Cerebellar cortex (tissue), 1 donor: Measurements from ENCODE around the gene NGEF.

ENCODE experiments used
- DNase-seq: peaks from one replicate; pipeline ENCODE4 v3.0.0-alpha.2; 2015; ENCODE audit warnings: low spot score

Gene NGEF

GRCh38 chr2:233044974-233045605 lies 32.0 kb upstream of the NGEF start:
- no peak for DNase-seq

- no peak for DNase-seq
Measured at GRCh38 chr2:233042549-233042948, 29.5 kb upstream of the NGEF start.

DNA sequence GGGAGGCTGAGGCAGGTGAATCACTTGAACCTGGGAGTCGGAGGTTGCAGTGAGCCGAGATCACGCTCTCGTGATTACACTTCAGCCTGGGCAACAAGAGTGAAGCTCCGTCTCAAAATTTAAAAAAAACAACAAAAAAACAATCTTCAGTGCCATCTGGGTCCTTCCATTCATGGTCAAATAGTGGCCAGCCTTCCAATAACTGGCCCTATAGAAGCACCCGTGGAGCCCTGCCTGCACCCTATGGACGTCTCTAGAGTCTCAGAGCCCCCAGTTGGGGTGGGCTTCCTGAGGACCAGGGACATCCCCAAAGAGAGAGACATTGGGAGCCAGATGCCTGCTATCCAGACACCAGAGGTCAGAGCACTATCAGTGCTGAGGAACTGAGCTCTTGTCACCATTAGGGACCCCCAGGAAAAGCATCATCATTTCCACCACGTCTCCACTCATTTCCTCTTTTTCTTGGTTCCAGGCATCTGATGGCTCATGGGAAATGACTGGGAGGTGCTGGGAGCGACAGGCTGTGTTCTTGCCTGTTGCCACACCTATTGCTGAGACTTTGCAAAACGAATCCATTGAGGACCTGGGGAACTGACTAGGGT lies 28.8 kb upstream of the NGEF start:
- no peak for DNase-seq

GRCh38 chr2:233040571-233040970 lies 27.5 kb upstream of the NGEF start:
- no peak for DNase-seq

GRCh38 chr2:233039846-233040530 lies 26.9 kb upstream of the NGEF start:
- no peak for DNase-seq

- no peak for DNase-seq
Measured at GRCh38 chr2:233039212-233039845, 26.3 kb upstream of the NGEF start.

GRCh38 chr2:233037078-233037477 lies 24.0 kb upstream of the NGEF start:
- no peak for DNase-seq

GRCh38 chr2:233036162-233036838 lies 23.2 kb upstream of the NGEF start:
- DNase-seq = no peak

DNA sequence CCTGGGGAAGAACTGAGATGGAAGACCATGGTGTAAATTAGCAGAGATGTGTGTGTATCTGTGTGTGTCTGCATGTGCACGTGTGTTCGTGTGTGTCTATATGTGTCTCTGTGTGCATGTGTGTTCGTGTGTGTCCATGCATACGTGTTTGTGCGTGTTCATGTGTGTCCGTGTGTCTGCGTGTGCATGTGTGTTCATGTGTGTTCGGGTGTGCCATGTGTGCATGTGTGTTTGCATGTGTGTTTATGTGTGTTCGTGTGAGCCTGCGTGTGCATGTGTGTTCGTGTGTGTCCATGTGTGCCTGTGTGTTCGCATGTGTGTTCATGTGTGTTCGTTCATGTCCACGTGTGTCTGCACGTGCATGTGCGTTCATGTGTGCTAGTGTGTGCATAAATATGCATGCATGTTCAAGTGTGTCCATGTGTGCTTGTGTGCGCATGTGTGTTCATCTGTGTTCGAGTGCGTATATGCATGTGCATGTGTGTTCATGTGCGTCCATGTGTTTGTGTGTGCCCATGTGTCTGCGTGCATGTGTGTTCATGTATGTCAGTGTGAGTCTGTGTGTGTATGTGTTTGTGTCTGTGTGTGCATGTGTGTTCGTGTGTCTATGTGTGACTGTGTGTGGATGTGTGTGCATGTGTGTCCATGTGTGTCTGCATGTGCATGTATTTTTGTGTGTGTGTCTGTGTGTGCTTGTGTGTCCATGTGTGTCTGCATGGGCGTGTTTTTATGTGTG lies 22.5 kb upstream of the NGEF start:
- DNase-seq = no peak

DNA sequence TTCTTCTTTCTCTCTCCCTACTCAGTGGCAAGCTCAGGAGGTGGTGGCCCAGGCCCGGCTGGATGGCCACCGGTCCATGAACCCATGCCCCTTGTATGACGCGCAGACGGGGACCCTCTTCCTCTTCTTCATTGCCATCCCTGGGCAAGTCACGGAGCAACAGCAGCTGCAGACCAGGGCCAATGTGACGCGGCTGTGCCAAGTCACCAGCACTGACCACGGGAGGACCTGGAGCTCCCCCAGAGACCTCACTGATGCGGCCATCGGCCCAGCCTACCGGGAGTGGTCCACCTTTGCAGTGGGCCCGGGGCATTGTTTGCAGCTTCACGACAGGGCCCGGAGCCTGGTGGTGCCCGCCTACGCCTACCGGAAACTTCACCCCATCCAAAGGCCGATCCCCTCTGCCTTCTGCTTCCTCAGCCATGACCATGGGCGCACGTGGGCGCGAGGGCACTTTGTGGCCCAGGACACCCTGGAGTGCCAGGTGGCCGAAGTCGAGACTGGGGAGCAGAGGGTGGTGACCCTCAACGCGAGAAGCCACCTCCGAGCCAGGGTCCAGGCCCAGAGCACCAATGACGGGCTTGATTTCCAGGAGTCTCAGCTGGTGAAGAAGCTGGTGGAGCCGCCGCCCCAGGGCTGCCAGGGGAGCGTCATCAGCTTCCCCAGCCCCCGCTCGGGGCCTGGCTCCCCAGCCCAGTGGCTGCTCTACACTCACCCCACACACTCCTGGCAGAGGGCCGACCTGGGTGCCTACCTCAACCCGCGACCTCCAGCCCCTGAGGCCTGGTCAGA lies 21.2 kb upstream of the NGEF start:
- DNase-seq = no peak

DNA sequence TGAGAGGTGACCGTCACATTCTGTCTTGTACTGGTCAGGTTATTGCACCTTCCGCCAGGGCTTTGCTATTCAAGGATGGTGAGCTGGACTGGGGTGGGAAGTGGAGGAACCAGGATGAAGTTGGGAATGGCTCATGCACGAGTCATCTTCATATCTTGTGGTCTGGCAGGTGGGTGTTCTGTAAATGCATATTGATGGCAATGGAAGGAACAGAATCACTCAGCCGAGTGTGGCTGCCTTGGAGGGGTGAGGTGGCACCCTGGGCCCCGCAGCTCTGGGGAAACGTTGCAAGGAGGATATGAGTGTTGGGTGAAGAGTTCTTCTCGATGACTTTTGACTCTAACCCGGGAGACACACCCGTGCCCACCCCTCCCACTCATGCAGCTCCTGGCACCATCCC lies 20.6 kb upstream of the NGEF start:
- DNase-seq = no peak

DNA sequence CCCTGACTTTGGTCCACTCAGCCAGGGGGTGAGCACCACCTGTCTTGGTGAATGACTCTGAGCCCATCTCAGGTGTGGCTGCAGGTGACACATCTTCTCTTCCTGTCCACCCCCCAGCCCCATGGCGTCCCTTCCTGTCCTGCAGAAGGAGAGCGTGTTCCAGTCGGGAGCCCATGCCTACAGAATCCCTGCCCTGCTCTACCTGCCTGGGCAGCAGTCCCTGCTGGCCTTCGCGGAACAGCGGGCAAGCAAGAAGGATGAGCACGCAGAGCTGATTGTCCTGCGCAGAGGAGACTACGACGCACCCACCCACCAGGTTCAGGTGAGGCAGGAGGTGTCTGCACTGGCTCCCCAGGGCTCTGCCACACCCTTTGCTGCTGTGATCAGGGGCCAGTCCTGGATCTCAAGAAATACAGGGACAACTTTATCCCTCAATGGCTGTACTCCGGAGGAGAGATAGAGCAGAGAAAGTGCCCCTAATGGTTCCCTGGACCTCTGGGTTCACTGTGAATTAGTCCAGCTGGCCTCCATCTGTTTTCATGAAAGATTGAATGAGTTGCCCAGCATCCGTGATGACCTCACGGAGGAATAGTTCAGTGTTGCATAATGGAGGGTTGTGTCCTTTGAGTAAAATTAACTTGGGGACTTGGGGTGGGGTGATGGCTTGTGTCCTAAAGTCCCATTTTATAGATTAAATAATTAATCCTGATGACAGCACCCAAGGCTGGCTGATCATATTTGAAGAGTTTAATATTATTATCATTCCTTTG lies 19.7 kb upstream of the NGEF start, which contains the start of gene NEU2:
Gene NEU2, plus strand, starts transcription at position 122 of the 770 bp plus-strand sequence. Its CDS starts 0 bp downstream, at position 122.
- DNase-seq = no peak

DNA sequence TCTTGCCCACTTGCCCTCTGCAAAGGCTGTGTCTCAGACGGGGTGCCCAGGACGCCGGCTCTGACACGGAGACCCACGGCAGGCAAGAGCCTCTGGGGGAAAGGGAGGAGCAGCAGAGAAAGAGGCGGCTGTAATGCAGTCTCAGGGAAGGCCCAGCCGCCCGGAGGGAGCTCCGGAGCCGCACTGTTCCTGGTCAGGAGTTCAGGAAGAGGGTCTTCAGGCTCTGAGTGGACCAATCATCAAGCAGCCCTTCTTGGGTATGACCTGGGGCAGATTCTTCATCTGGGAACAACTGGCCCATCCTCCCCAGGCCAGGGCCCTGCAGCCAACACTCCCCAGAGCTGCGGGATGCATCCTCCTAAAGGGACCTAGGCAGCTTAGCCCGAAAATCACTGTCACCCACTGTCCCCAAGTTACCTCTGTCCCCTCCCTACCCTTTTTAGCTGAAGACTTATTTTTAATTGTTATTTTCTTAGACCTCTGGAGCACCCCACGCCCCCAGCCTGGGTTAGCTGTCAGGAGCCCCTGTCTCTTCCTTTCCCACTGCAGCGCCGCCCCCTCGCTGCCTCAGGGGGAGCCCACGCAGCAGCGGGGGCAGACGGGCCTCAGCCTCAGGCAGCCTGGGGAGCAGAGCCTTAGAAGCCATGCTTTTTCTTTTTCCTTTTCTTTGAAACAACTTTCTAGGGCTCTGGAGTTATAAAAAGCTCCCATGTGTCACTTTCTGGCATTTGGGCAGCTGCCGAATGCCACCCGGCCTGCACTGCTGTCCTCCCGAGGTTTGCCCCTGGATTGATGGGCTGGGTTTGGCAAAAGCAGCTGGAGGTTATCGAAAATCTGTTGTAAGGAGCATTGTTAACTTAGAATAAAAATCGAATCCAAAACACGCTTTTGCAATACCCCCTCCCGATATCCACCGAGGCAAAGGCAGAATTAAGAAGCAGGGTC lies 18.8 kb upstream of the NGEF start:
- DNase-seq = no peak

DNA sequence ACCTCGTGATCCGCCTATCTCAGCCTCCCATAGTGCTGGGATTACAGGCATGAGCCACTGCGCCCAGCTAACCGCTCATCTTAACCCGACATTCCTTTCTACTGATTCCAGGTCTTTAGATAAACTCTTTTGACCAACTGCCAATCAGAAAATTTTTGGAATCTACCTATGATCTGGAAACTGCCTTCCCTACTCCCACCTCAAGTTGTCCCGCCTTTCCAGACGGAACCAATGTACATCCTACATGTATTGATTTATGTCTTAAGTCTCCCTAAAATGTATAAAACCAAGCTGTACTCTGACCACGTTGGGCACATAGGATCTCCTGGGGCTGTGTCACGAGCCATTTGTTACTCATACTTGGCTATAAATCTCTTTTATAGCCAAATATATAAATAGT lies 16.3 kb upstream of the NGEF start:
- no peak for DNase-seq

GRCh38 chr2:233026198-233026813 lies 13.2 kb upstream of the NGEF start:
- DNase-seq = no peak

DNA sequence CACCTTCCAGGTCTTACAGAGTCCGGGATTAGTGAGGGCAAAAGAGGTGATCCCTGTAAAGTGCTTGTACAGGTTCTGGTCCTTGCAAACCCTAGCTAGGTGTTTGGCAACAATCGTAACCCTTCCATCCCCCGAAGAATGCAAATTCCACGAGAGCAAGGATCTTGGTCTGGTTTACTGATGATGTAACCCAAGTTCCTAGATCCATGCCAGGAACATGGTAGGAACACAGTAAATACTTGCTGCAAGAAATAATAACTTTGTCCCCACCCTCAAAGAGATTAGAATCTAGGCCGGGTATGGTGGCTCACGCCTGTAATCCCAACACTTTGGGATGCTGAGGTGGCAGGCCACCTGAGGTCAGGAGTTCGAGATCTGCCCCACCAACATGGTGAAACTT lies 12.7 kb upstream of the NGEF start:
- DNase-seq = no peak

DNA sequence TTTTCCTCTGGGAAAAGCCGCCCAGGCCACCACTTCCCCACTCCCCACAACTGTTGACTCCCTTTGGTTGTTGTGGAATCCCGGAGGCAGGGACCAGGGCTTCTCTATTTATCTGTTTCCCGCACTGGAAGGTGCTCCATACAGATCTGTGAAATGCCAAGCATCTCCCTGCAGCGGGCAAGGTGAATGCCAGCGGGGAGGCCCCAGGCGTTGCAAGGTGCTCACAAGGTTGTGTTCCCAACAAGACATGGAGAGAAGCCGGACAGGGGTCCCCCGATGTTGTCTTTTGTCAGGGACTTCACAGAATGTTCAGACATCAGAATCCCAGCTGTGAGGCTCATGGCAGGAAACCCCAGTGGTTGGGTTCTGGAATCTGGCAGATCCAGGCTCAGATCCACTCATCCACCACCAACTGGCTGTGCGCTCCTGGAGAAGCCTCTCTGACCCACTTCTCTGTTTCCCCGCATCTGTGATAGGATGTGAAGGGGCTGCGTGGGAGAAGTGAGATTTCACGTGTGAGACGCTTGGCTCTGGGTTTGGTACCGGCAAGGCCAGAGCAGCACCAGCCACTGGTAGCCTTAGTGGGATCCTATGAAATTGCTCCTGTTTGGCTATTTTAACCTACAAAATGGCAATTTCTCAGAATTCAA lies 10.8 kb upstream of the NGEF start:
- DNase-seq = no peak
